ENCODE measurements around the gene RUFY4. TPM values are rescaled to one million over a fixed set of nuclear protein-coding genes. Genes with fewer than 3 reads are reported as not detected.
"Not testable (repeated sequence)": the region's sequence is repeated elsewhere in the genome, so short reads cannot be mapped to it uniquely, and the experiment has no call there.

Gene RUFY4
- under 1 TPM in 1 of 4 donors, not detected in 3; 0.07 TPM for total RNA-seq

DNA sequence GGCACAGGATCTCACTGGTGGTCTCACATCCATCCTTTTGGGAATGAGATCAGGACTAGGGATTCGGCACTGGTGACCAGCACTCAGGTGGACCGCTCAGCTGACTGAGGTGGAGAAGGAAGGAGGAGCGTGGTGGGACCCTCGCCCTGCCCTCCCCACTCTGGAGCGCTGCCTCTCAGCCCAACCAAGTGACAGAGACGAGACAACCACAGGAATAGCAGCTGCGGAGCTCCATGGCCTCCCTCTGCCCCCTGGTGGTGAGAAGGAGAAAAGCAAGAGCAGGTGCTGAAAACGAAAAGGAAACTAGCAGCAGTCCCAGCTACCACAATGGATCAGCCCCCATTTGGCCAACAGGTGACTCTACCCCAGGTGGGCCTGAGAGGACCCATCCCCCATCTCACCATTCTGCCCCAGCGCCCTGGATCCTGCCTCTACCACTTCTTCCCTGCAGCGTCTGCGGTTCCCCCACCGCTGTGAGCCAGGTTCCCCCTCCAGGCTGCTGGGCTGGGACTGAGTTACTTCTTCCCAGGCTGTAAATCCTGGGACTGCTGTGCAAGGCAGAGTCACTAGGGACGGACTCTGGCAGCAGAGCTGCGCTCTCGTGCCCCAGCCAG is at the start of gene RUFY4:
TSS of gene RUFY4 (plus strand) at position 533 of the 614 bp plus-strand sequence. CDS start 1,353 bp downstream, outside the sequence.
- H3K4me1 ChIP-seq; H3K9me3 ChIP-seq; H3K27me3 ChIP-seq; H3K36me3 ChIP-seq; H3K27ac ChIP-seq; intact Hi-C loops (cut with DNase I; ENCODE audit: low total_unique reads): not testable (repeated sequence)
- peak within 1 kb of the TSS; percentile 28 to 35 for H3K4me3 ChIP-seq
- peak; percentile 63 for DNase-seq
- TF ChIP-seq, protein P1, sequence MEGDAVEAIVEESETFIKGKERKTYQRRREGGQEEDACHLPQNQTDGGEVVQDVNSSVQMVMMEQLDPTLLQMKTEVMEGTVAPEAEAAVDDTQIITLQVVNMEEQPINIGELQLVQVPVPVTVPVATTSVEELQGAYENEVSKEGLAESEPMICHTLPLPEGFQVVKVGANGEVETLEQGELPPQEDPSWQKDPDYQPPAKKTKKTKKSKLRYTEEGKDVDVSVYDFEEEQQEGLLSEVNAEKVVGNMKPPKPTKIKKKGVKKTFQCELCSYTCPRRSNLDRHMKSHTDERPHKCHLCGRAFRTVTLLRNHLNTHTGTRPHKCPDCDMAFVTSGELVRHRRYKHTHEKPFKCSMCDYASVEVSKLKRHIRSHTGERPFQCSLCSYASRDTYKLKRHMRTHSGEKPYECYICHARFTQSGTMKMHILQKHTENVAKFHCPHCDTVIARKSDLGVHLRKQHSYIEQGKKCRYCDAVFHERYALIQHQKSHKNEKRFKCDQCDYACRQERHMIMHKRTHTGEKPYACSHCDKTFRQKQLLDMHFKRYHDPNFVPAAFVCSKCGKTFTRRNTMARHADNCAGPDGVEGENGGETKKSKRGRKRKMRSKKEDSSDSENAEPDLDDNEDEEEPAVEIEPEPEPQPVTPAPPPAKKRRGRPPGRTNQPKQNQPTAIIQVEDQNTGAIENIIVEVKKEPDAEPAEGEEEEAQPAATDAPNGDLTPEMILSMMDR (IDR thresholded peaks at IDR 0.05), result peak; percentile 82 to 90 (median 88)

DNA sequence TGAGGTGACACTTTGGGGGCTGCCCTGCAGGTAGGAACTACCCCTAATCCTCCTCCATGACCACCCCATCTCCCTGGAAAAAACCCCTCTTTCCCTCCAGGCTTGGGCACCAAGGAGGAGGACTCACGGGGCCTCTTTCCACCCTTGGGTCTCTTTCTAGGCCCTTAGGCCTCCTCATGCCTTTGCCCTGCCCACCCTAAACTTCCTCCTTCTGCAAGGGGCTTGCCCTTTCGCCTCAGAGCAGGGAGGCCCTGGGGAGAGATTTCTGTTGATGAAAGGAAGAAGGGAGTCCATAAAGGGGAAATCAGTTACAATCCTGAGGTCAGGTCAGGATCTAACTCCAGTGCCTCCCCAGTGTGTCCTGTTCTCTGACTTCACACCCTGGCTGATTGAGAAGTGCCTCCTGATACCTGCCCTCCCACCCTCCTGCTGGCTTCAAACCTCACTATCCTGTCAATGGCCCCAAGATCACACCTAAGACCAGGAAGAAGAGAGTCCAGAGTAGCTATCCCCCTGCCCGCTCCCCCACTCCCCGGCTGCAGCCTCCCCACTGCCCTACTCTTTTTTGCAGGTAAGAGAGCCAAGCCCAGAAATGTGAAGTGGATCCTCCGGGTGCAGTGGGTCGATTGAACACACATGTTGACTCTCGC is 49.5 kb upstream of the RUFY4 start:
- Histone ChIP-seq H3K4me1 (no peaks in the 10 kb centered on the region), H3K27ac (no peak overlapping the region), H3K4me3 (no peak overlapping the region), H3K9me3 (no peaks in the 10 kb centered on the region), H3K27me3 (no peaks in the 10 kb centered on the region), H3K36me3 (no peaks in the 10 kb centered on the region)
- no peak for DNase-seq
- TF ChIP-seq POLR2A (IDR thresholded peaks at IDR 0.05), result no peak
- TF ChIP-seq, protein P1 (IDR thresholded peaks at IDR 0.05), result no peak
- intact Hi-C loops (cut with DNase I; ENCODE audit: low total_unique reads), result no loop called here

DNA sequence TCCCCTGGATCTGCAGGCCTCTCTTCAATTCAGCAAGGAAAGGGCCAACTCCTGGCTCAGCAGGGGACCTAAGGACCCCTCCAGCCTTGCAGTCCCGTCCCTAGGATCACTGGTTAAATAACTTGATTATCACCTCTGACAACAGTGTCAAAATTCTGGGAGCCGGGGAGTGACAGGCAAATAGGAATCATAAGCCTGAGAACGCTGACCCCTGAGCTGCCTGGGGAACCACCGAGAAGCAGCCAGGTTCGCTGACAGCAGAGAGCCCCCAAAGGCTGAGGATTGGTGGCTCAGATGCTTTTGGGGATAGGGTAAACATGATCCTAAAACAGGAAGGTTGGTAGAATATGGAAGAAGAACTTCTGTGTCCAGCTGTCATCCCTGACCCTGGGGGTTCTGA is 48.8 kb upstream of the RUFY4 start:
- Histone ChIP-seq H3K4me1 (no peaks in the 10 kb centered on the region), H3K4me3 (no peak overlapping the region), H3K27me3 (no peaks in the 10 kb centered on the region), H3K27ac (no peak overlapping the region), H3K9me3 (no peaks in the 10 kb centered on the region), H3K36me3 (no peaks in the 10 kb centered on the region)
- DNase-seq, result no peak
- intact Hi-C loops (cut with DNase I; ENCODE audit: low total_unique reads), result no loop called here
- TF ChIP-seq, protein P1 (IDR thresholded peaks at IDR 0.05), result no peak
- TF ChIP-seq POLR2A (IDR thresholded peaks at IDR 0.05), result no peak

DNA sequence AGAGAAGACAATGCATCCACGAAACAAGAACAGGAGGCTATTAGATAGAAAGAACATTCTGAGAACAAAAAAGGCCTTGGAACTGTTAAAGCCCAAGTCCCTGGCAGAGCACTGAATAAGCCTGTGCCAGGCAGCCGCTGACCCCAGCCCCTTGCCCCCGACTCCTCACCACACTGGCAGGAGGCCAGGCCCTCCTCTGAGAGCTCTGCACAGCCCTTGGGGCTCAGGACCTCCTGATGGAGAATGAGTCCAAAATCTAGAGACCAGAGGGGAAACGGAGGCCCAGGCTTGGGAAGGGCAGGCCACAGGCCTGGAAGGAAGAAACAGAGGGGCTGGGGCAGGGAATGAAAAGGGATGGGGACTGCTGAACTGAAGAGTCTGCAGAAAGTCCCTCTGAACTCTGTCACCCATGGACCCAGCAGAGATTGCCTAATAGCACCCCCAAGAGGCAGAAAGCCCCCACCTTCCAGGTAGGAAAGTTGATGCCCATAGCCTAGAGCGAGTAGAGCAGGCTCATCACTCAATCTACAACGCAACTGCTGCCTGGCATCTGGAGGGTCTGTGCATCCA is 48.0 kb upstream of the RUFY4 start:
- no peak for DNase-seq
- Histone ChIP-seq H3K27ac (no peak overlapping the region), H3K9me3 (no peaks in the 10 kb centered on the region), H3K4me1 (no peaks in the 10 kb centered on the region), H3K27me3 (no peaks in the 10 kb centered on the region), H3K4me3 (no peak overlapping the region), H3K36me3 (no peaks in the 10 kb centered on the region)
- intact Hi-C loops (cut with DNase I; ENCODE audit: low total_unique reads), result no loop called here
- no peak for TF ChIP-seq POLR2A (IDR thresholded peaks at IDR 0.05)
- TF ChIP-seq, protein P1 (IDR thresholded peaks at IDR 0.05), result no peak

- intact Hi-C loops (cut with DNase I; ENCODE audit: low total_unique reads), result no loop called here
- peak in 1 of 2 donors; percentile 16 for DNase-seq
Measured at GRCh38 chr2:218021536-218022071, 47.4 kb upstream of the RUFY4 start.

More at GRCh38 chr2:218021536-218022071, 47.4 kb upstream of the RUFY4 start:
- TF ChIP-seq POLR2A (IDR thresholded peaks at IDR 0.05), result no peak
- TF ChIP-seq, protein P1 (IDR thresholded peaks at IDR 0.05), result no peak
- Histone ChIP-seq H3K4me3 (no peak overlapping the region), H3K9me3 (no peaks in the 10 kb centered on the region), H3K27ac (no peak overlapping the region), H3K27me3 (no peaks in the 10 kb centered on the region), H3K4me1 (no peaks in the 10 kb centered on the region), H3K36me3 (no peaks in the 10 kb centered on the region)
